Lower leg skin (tissue), 3 donors: ENCODE results near the gene SRMS.

Experiments
- POLR2A ChIP-seq, 2 donors: fragments of 450-650 bp; IDR thresholded peaks; one replicate each; pipeline ENCODE4 v1.6.1; 2016 to 2017; ENCODE audit warnings: antibody characterized with exemption in 2 of 2, mild to moderate bottlenecking in 1 of 2, moderate library complexity in 1 of 2
- TF ChIP-seq, protein P1 (sequence below), 3 donors: fragments of 450-650 bp; IDR thresholded peaks; one replicate each; pipeline ENCODE4 v1.5.1; 2016; ENCODE audit warnings: antibody characterized with exemption in 3 of 3, mild to moderate bottlenecking in 3 of 3, moderate library complexity in 2 of 3

DNA sequence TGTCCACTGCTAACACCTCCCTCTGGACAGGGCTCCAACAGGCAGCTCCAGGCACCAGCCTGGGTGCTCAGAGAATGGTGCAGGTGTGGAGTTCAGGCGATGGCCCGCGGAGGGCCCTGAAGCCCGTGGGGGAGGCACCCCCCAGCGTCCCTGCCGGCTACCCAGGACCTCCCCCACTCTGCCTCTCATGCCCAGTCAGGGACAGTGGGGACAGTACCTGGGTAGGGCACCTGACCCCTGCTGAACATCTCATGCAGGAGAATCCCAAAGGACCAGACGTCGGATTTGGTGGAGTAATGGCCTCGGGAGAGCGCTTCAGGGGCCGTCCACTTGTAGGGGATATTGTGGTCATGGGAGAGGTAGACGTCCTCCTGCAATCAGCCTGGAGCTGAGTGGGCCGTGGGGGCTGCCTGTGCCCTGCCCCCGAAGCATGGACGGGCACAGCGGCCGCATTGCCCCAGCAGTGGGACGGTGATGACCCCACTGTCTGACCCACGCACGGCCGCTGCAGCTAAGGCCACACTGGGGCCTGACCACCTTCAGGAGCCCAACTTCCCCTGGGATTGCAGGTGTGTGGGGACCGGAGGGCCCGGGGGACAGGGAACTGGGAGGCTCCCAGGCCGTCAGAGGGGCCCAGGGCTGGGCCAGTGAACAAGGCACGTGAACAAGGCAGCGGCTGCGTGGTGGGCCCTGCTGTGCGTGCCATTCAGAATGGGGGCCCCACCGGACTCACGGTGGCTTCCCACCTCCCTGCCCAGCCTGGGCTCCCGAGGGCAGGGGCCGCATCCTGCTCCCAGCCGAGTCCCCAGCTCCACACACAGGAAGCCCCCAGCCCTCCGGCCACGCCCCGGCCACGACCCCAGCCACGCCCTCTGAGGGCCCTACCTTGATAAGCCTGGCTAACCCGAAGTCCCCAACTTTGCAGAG, 17.4 kb downstream of the SRMS start:
- TF ChIP-seq, protein P1, sequence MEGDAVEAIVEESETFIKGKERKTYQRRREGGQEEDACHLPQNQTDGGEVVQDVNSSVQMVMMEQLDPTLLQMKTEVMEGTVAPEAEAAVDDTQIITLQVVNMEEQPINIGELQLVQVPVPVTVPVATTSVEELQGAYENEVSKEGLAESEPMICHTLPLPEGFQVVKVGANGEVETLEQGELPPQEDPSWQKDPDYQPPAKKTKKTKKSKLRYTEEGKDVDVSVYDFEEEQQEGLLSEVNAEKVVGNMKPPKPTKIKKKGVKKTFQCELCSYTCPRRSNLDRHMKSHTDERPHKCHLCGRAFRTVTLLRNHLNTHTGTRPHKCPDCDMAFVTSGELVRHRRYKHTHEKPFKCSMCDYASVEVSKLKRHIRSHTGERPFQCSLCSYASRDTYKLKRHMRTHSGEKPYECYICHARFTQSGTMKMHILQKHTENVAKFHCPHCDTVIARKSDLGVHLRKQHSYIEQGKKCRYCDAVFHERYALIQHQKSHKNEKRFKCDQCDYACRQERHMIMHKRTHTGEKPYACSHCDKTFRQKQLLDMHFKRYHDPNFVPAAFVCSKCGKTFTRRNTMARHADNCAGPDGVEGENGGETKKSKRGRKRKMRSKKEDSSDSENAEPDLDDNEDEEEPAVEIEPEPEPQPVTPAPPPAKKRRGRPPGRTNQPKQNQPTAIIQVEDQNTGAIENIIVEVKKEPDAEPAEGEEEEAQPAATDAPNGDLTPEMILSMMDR (IDR thresholded peaks at IDR 0.05) = no peak
- TF ChIP-seq POLR2A (IDR thresholded peaks at IDR 0.05) = no peak
